Adipocyte (in vitro differentiated cells): ENCODE measurements around the gene CACNB2.
"Not testable (repeated sequence)": the region's sequence is repeated elsewhere in the genome, so short reads cannot be mapped to it uniquely, and the experiment has no call there.

Source experiments
- DNase-seq: peaks from one replicate; pipeline ENCODE4 v3.0.0-alpha.2; 2015; ENCODE audit warnings: low read depth
- H3K27me3 ChIP-seq: replicated peaks from 2 replicates; pipeline ENCODE4 v1.7.0; 2013; ENCODE audit warnings: mild to moderate bottlenecking, low read length, moderate library complexity; ENCODE audit not compliant: control insufficient read depth, insufficient read depth
- H3K36me3 ChIP-seq: 2 replicates; pipeline ENCODE4 v1.7.0; 2013; ENCODE audit warnings: low read length, mild to moderate bottlenecking, moderate library complexity; ENCODE audit not compliant: control insufficient read depth, insufficient read depth, severe bottlenecking
- H3K4me1 ChIP-seq: 2 replicates; pipeline ENCODE4 v1.7.0; 2013; ENCODE audit warnings: mild to moderate bottlenecking, low read length, moderate library complexity; ENCODE audit not compliant: control insufficient read depth, insufficient read depth
- H3K4me3 ChIP-seq: 2 replicates; pipeline ENCODE4 v1.7.0; 2013; ENCODE audit warnings: mild to moderate bottlenecking, low read length, moderate library complexity
- H3K9ac ChIP-seq: 2 replicates; pipeline ENCODE4 v1.7.0; 2013; ENCODE audit warnings: mild to moderate bottlenecking, low read length, moderate library complexity
- H3K9me3 ChIP-seq: 2 replicates; pipeline ENCODE4 v1.7.0; 2013; ENCODE audit warnings: mild to moderate bottlenecking, low read length, moderate library complexity; ENCODE audit not compliant: control insufficient read depth

The CACNB2 gene

GRCh38 chr10:18577823-18578685, 437.8 kb downstream of the CACNB2 start:
- peaks cover 12% of the 10 kb centered on the region for H3K9me3 ChIP-seq
- no peak overlapping the region for H3K4me3 ChIP-seq
- no peaks in the 10 kb centered on the region for H3K27me3 ChIP-seq
- H3K9ac ChIP-seq = no peak overlapping the region
- DNase-seq = no peak
- no peaks in the 10 kb centered on the region for H3K4me1 ChIP-seq
- H3K36me3 ChIP-seq = peaks cover 3% of the 10 kb centered on the region

- DNase-seq = no peak
- Histone ChIP-seq H3K36me3 (peaks cover 3% of the 10 kb centered on the region), H3K9me3 (peaks cover 9% of the 10 kb centered on the region), H3K4me1 (no peaks in the 10 kb centered on the region), H3K9ac (no peak overlapping the region), H3K4me3 (no peak overlapping the region), H3K27me3 (no peaks in the 10 kb centered on the region)
Measured at GRCh38 chr10:18582803-18583202, 442.6 kb downstream of the CACNB2 start.

- Histone ChIP-seq H3K27me3 (no peaks in the 10 kb centered on the region), H3K36me3 (peaks cover 2% of the 10 kb centered on the region)
- no peak for DNase-seq
Measured at GRCh38 chr10:18583575-18584270, 443.5 kb downstream of the CACNB2 start.

GRCh38 chr10:18586637-18587036, 446.4 kb downstream of the CACNB2 start:
- not testable (repeated sequence) for H3K4me3 ChIP-seq, H3K9me3 ChIP-seq, DNase-seq, H3K36me3 ChIP-seq, H3K27me3 ChIP-seq, H3K9ac ChIP-seq, H3K4me1 ChIP-seq

More at GRCh38 chr10:18583575-18584270, 443.5 kb downstream of the CACNB2 start:
- no peak overlapping the region for H3K9ac ChIP-seq
- no peak overlapping the region for H3K4me3 ChIP-seq
- H3K4me1 ChIP-seq = no peaks in the 10 kb centered on the region
- H3K9me3 ChIP-seq = peaks cover 1% of the 10 kb centered on the region

GRCh38 chr10:18591141-18591540, 450.9 kb downstream of the CACNB2 start:
- not testable (repeated sequence) for DNase-seq

More at GRCh38 chr10:18591141-18591540, 450.9 kb downstream of the CACNB2 start:
- H3K4me3 ChIP-seq, H3K9me3 ChIP-seq, H3K27me3 ChIP-seq, H3K4me1 ChIP-seq, H3K9ac ChIP-seq, H3K36me3 ChIP-seq: not testable (repeated sequence)
